Osteoblast (primary cell): ENCODE data around the gene RBM23. TPM values are rescaled to one million over a fixed set of nuclear protein-coding genes. Genes with fewer than 3 reads are reported as not detected.

Experiments
- DNase-seq: peaks from one replicate; pipeline ENCODE4 v3.0.0; 2011; ENCODE audit warnings: low spot score, mixed read lengths; ENCODE audit not compliant: insufficient read length; ENCODE audit errors: missing footprints
- H2AFZ ChIP-seq: 2 replicates; pipeline ENCODE4 v1.6.0; 2011; ENCODE audit warnings: mild to moderate bottlenecking, low read length
- H3K27ac ChIP-seq: 2 replicates; pipeline ENCODE4 v1.5.1; 2011; ENCODE audit warnings: mild to moderate bottlenecking, low read depth, low read length, moderate library complexity
- H3K27me3 ChIP-seq: 2 replicates; pipeline ENCODE4 v1.6.0; 2012; ENCODE audit warnings: mild to moderate bottlenecking, control low read depth, inconsistent platforms, low read length, moderate library complexity; ENCODE audit not compliant: insufficient read depth
- H3K36me3 ChIP-seq: 2 replicates; pipeline ENCODE4 v1.5.1; 2011; ENCODE audit warnings: mild to moderate bottlenecking, low read length, control low read depth, moderate library complexity; ENCODE audit not compliant: insufficient read depth
- H3K4me1 ChIP-seq: 2 replicates; pipeline ENCODE4 v1.5.1; 2011; ENCODE audit warnings: mild to moderate bottlenecking, low read length, control low read depth, moderate library complexity; ENCODE audit not compliant: insufficient read depth
- H3K4me2 ChIP-seq: 2 replicates; pipeline ENCODE4 v1.6.0; 2011; ENCODE audit warnings: mild to moderate bottlenecking, low read length; ENCODE audit not compliant: insufficient read depth
- H3K4me3 ChIP-seq: fragments of 200-600 bp; sonication (generic); 3 replicates; pipeline ENCODE4 v1.5.1; 2012; ENCODE audit warnings: mild to moderate bottlenecking, low read length, inconsistent platforms; ENCODE audit not compliant: insufficient read depth
- H3K79me2 ChIP-seq: 2 replicates; pipeline ENCODE4 v1.6.0; 2012; ENCODE audit warnings: mild to moderate bottlenecking, low read length, control low read depth, inconsistent platforms; ENCODE audit not compliant: insufficient read depth
- H3K9me3 ChIP-seq: 2 replicates; pipeline ENCODE4 v1.5.1; 2011; ENCODE audit warnings: low read depth, low read length, control low read depth
- H4K20me1 ChIP-seq: 2 replicates; pipeline ENCODE4 v1.6.0; 2012; ENCODE audit warnings: mild to moderate bottlenecking, low read length, control low read depth; ENCODE audit not compliant: insufficient read depth
- total RNA-seq: library from RNA; depleted of rRNA; stranded (reverse); fragments of >200 nt; gene quantifications from 2 replicates; pipeline ENCODE4 v1.2.3, GENCODE V29; 2012
- TF ChIP-seq, protein P1 (sequence below): IDR thresholded peaks from 2 replicates; pipeline ENCODE4 v1.5.1; 2011; ENCODE audit warnings: mild to moderate bottlenecking, low read depth, low read length, moderate library complexity; ENCODE audit errors: extremely low read depth

RBM23 gene
- total RNA-seq, 1 donor, result 98.1 TPM

DNA sequence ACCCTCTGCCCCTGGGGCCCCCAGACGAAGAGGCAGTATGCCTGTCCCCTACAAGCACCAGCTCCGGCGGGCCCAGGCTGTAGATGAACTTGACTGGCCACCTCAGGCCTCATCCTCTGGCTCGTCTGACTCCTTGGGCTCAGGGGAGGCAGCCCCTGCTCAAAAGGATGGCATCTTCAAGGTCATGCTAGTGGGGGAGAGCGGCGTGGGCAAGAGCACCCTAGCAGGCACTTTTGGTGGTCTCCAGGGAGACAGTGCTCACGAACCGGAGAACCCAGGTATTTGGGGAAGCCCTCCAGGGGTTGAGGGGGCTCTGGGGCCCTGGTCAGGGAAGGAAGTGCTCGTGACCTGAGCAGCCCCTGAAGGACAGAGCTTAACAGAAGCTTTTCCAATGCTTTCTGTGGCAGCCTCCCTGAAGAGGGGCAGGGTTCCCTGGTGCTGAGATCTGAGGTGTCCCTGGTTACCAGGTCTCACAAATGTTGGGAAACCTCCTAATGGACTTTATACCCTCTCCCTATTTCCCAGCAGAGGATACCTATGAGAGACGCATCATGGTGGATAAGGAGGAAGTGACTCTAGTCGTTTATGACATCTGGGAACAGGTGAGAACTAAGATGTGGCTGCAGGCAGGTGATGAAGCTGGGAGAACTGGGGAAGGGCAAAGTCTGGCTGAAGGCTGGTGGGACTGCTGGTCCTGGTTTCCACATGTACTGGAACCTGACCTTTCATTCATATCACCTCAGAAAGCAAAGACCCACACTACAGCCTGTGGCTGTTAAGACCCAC, 34.0 kb downstream of the RBM23 start:
- Histone ChIP-seq H3K4me3 (no peak overlapping the region), H3K27me3 (no peaks in the 10 kb centered on the region), H3K36me3 (no peaks in the 10 kb centered on the region), H4K20me1 (no peaks in the 10 kb centered on the region), H2AFZ (no peak overlapping the region), H3K9me3 (no peaks in the 10 kb centered on the region), H3K4me2 (no peak overlapping the region), H3K27ac (no peak overlapping the region), H3K79me2 (peaks cover 4% of the 10 kb centered on the region), H3K4me1 (peaks cover 8% of the 10 kb centered on the region)
- peak; percentile 51 for DNase-seq
- TF ChIP-seq, protein P1, sequence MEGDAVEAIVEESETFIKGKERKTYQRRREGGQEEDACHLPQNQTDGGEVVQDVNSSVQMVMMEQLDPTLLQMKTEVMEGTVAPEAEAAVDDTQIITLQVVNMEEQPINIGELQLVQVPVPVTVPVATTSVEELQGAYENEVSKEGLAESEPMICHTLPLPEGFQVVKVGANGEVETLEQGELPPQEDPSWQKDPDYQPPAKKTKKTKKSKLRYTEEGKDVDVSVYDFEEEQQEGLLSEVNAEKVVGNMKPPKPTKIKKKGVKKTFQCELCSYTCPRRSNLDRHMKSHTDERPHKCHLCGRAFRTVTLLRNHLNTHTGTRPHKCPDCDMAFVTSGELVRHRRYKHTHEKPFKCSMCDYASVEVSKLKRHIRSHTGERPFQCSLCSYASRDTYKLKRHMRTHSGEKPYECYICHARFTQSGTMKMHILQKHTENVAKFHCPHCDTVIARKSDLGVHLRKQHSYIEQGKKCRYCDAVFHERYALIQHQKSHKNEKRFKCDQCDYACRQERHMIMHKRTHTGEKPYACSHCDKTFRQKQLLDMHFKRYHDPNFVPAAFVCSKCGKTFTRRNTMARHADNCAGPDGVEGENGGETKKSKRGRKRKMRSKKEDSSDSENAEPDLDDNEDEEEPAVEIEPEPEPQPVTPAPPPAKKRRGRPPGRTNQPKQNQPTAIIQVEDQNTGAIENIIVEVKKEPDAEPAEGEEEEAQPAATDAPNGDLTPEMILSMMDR, result no peak

DNA sequence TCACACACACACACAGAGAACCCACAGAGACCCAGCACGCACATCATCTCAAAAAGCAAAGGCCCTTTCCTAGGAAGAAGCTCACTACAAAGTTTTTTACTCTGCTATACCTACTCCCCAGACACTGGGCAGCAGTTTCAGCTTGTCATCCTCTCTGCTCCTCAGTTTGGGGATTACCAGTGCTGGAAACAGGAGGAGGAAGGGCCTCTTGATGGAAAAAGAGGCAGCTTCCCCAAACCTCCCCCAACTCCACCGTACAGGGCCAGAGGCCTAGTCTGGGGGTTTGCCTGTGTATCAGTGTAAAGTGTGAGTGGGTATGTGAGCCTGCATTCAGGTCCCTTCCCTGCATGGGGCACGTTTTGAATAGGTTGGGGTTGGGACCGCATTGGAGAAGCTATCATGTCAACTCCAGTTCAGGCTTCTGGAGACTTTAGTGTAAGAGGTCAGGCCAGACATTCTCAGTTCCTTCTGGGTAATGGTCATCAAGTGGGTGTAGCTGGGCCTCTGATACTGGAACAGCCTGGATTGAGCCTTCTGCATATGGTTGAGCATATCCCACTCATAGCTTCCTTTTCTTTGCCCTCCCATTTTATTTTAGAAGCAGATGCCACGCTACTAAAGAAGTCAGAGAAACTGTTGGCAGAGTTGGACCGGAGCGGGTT, 34.7 kb downstream of the RBM23 start:
- H3K79me2 ChIP-seq, result peaks cover 4% of the 10 kb centered on the region
- TF ChIP-seq, protein P1, result no peak
- H3K4me1 ChIP-seq, result peaks cover 8% of the 10 kb centered on the region

DNA sequence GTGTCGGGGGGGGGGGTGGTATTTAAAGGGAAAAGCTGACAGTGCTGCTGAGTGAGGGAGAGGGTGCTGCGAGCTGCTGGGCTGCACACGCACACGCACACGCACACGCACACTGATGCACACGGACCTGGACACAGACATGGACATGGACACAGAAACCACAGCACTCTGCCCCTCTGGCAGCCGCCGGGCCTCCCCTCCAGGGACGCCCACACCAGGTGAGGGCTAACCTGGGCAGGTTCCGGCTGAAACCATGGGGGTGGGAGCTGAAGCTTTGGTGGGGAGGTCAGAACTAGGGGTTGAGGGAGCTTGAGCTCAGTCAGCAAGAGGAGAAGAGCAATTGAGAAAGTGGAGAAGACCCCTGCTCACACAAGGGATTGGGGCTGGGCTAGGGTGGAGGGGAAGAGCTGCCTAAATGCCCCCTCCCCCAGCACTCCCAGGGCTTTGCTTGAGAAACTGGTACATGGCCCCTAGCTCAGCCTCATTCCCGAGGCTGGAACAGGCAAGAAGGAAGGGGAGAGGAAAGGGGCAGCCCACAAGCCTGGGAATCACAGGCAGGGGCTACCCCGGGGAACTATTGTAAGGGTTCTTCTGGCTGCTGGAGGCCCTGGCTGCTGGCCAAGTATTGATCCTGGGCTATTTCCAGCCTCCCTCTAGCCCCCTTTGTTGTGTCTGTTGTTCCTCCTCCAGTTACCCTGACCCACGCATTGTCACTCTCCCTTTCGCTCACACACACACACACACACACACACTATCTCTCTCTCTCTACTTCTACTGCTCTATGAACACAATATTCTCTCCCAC, 35.6 kb downstream of the RBM23 start, which contains the start of gene REM2:
Gene REM2 (plus strand): TSS at position 50 of the 804 bp plus-strand sequence. CDS start 66 bp downstream, at position 116.
- Histone ChIP-seq H3K4me1 (peaks cover 8% of the 10 kb centered on the region), H3K9me3 (no peaks in the 10 kb centered on the region), H3K27me3 (no peaks in the 10 kb centered on the region), H3K79me2 (peaks cover 4% of the 10 kb centered on the region), H3K36me3 (peaks cover 8% of the 10 kb centered on the region), H3K27ac (no peak within 1 kb of the TSS), H4K20me1 (no peaks in the 10 kb centered on the region), H3K4me3 (no peak within 1 kb of the TSS), H3K4me2 (peak within 1 kb of the TSS; percentile 19), H2AFZ (no peak within 1 kb of the TSS)
- TF ChIP-seq, protein P1, result no peak
- peak; percentile 81 for DNase-seq

More for the DNA sequence above, 34.7 kb downstream of the RBM23 start:
- Histone ChIP-seq H3K36me3 (no peaks in the 10 kb centered on the region), H3K27ac (no peak overlapping the region), H2AFZ (no peak overlapping the region), H3K4me2 (no peak overlapping the region), H4K20me1 (no peaks in the 10 kb centered on the region), H3K27me3 (no peaks in the 10 kb centered on the region), H3K4me3 (no peak overlapping the region), H3K9me3 (no peaks in the 10 kb centered on the region)
- DNase-seq, result peak; percentile 68
